Measurements from ENCODE around the gene PRC1. TPM values are rescaled to one million over a fixed set of nuclear protein-coding genes. Genes with fewer than 3 reads are reported as not detected.
A peak's percentile ranks its signal among the peaks of the same experiment; 100 is the strongest.

PRC1 gene, protein sequence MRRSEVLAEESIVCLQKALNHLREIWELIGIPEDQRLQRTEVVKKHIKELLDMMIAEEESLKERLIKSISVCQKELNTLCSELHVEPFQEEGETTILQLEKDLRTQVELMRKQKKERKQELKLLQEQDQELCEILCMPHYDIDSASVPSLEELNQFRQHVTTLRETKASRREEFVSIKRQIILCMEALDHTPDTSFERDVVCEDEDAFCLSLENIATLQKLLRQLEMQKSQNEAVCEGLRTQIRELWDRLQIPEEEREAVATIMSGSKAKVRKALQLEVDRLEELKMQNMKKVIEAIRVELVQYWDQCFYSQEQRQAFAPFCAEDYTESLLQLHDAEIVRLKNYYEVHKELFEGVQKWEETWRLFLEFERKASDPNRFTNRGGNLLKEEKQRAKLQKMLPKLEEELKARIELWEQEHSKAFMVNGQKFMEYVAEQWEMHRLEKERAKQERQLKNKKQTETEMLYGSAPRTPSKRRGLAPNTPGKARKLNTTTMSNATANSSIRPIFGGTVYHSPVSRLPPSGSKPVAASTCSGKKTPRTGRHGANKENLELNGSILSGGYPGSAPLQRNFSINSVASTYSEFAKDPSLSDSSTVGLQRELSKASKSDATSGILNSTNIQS
- 100 to 1,000 TPM; 173 TPM for total RNA-seq

GRCh38 chr15:90994417-90995311, at the start of gene PRC1:
Gene PRC1, minus strand, starts transcription at chr15:90994535. Its CDS starts 118 bp downstream, at chr15:90994417.
- peak; percentile 99 for DNase-seq
- H3K9me3 Mint-ChIP-seq: no peaks in the 10 kb centered on the region
- H3K27ac Mint-ChIP-seq: peak within 1 kb of the TSS; percentile 98
- no peaks in the 10 kb centered on the region for H3K27me3 Mint-ChIP-seq (ENCODE audit: low read depth)
- peaks cover 31% of the 10 kb centered on the region for H3K36me3 Mint-ChIP-seq (ENCODE audit: low read depth)
- peaks cover 24% of the 10 kb centered on the region for H3K4me1 Mint-ChIP-seq (ENCODE audit: low read depth)
- CTCF ChIA-PET: interaction anchor here (0.6 to 1.0 kb wide), 3 partner anchors 37 to 252 kb away, joined by 3 to 4 read pairs (median 3); no protein-coding TSS in a partner anchor
- intact Hi-C loops (cut with micrococcal nuclease): loop anchor here (1.0 kb wide), 5 partner anchors 28 to 91 kb away; partner anchors contain the start of genes MAN2A2, UNC45A and VPS33B
- H3K4me3 Mint-ChIP-seq: peak within 1 kb of the TSS; percentile 100

GRCh38 chr15:91043202-91043874, 49.0 kb upstream of the PRC1 start:
- no peak for DNase-seq
- Mint-ChIP-seq H3K9me3 (no peaks in the 10 kb centered on the region), H3K36me3 (ENCODE audit: low read depth) (no peaks in the 10 kb centered on the region), H3K27me3 (ENCODE audit: low read depth) (no peaks in the 10 kb centered on the region), H3K27ac (no peak overlapping the region), H3K4me3 (no peak overlapping the region), H3K4me1 (ENCODE audit: low read depth) (peaks cover 11% of the 10 kb centered on the region)
- CTCF ChIA-PET: interaction anchor here (0.6 to 1.7 kb wide), 3 partner anchors 10 to 107 kb away, joined by 3 to 5 read pairs (median 4); no protein-coding TSS in a partner anchor
- intact Hi-C loops (cut with micrococcal nuclease): no loop called here

DNA sequence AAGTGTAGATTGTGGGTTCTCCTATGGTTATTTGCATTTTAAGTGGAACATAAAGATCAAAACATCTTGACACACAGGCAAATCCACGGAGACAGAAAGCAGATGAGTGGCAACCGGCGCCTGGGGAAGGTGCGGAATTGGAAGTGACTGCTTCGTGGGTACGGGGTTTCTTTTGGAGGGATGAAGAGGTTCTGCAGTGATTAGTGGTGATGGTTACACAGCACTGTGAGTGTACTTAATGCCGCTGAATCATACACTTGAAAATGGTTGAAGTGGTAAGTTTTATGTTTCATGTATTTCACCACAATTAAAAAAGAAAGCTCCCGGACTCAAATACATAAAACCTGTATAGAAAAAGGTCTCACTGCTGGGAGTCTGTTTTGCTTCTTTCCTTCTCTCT, 46.5 kb upstream of the PRC1 start:
- no peak for DNase-seq
- Mint-ChIP-seq H3K9me3 (no peaks in the 10 kb centered on the region), H3K4me1 (ENCODE audit: low read depth) (no peaks in the 10 kb centered on the region), H3K27me3 (ENCODE audit: low read depth) (no peaks in the 10 kb centered on the region), H3K27ac (no peak overlapping the region), H3K4me3 (no peak overlapping the region), H3K36me3 (ENCODE audit: low read depth) (no peaks in the 10 kb centered on the region)
- intact Hi-C loops (cut with micrococcal nuclease): no loop called here
- CTCF ChIA-PET: no interaction called here

- Mint-ChIP-seq H3K4me1 (ENCODE audit: low read depth) (no peaks in the 10 kb centered on the region), H3K27ac (no peak overlapping the region), H3K9me3 (no peaks in the 10 kb centered on the region), H3K36me3 (ENCODE audit: low read depth) (no peaks in the 10 kb centered on the region), H3K4me3 (no peak overlapping the region), H3K27me3 (ENCODE audit: low read depth) (no peaks in the 10 kb centered on the region)
- CTCF ChIA-PET: no interaction called here
- intact Hi-C loops (cut with micrococcal nuclease): no loop called here
- no peak for DNase-seq
Measured at GRCh38 chr15:91039996-91040395, 45.7 kb upstream of the PRC1 start.

DNA sequence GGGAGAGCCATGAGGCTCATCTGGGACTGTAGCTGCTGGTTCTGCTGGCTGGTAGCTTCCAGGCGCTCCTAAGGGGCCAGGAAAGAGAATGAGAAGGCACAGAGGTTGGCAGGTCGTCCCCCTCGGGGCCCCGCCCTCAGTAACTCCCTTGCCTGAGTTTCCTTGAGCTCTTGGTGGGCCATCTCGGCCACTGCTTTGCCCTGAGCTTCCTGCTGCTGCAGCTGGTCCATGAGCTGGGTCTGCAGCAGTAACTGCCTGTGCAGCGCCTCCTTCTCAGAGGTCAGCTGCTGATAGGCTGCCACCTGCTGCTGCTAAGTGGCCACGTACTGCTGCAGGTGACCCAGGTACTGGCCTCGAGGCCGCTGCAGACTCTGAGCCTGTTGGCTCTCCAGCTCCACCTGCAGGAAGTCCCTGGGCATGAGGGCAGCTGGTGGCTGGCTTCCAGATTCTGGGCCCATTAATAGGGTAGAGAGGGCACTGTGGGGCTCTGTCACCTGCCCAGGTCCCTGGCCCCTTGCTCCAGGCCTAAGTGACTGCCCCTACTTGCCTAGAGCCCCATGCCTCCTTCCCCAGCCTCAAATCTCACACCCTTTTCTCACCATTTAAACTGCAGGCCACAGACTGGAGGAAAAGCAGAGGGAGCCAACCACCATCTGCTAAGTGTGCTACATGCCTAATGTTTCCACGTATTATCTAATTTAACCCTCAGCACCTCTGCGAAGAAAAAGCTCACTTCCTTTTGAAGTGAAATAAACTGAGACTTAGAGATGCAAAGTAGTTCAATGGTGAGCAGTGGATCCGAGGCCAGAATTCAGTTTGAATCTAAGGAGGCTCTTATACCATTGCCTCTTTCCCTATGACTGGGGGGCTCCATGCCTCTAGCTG, 38.8 kb upstream of the PRC1 start:
- Mint-ChIP-seq H3K4me1 (ENCODE audit: low read depth) (no peaks in the 10 kb centered on the region), H3K27ac (no peak overlapping the region), H3K9me3 (no peaks in the 10 kb centered on the region), H3K27me3 (ENCODE audit: low read depth) (no peaks in the 10 kb centered on the region), H3K36me3 (ENCODE audit: low read depth) (no peaks in the 10 kb centered on the region), H3K4me3 (no peak overlapping the region)
- intact Hi-C loops (cut with micrococcal nuclease): loop anchor here (1.0 kb wide), 2 partner anchors 39 to 77 kb away; partner anchors contain the start of gene PRC1
- CTCF ChIA-PET: interaction anchor here (0.7 to 3.8 kb wide), 17 partner anchors 9 to 221 kb away, joined by 3 to 24 read pairs (median 4); partner anchors contain the start of genes HDDC3, RCCD1, UNC45A and VPS33B
- DNase-seq: peak; percentile 79

GRCh38 chr15:91031796-91032195, 37.5 kb upstream of the PRC1 start:
- H3K27ac Mint-ChIP-seq: no peak overlapping the region
- no peak for DNase-seq
- no peaks in the 10 kb centered on the region for H3K4me1 Mint-ChIP-seq (ENCODE audit: low read depth)
- intact Hi-C loops (cut with micrococcal nuclease): no loop called here
- no peaks in the 10 kb centered on the region for H3K9me3 Mint-ChIP-seq
- H3K4me3 Mint-ChIP-seq: no peak overlapping the region
- H3K27me3 Mint-ChIP-seq (ENCODE audit: low read depth): no peaks in the 10 kb centered on the region
- H3K36me3 Mint-ChIP-seq (ENCODE audit: low read depth): no peaks in the 10 kb centered on the region
- CTCF ChIA-PET: interaction anchor here (1.1 to 2.6 kb wide), 3 partner anchors 18 to 75 kb away, joined by 3 to 24 read pairs (median 14); no protein-coding TSS in a partner anchor

- CTCF ChIA-PET: interaction anchor here (0.7 to 1.5 kb wide), 4 partner anchors 43 to 245 kb away, joined by 3 to 4 read pairs (median 3); no protein-coding TSS in a partner anchor
- H3K27ac Mint-ChIP-seq: no peak overlapping the region
Measured at GRCh38 chr15:91027677-91028076, 33.3 kb upstream of the PRC1 start.

GRCh38 chr15:91023720-91024119, 29.4 kb upstream of the PRC1 start:
- Mint-ChIP-seq H3K4me1 (ENCODE audit: low read depth) (peaks cover 24% of the 10 kb centered on the region), H3K27ac (no peak overlapping the region), H3K36me3 (ENCODE audit: low read depth) (no peaks in the 10 kb centered on the region), H3K9me3 (no peaks in the 10 kb centered on the region), H3K4me3 (peak overlapping the region; percentile 19), H3K27me3 (ENCODE audit: low read depth) (no peaks in the 10 kb centered on the region)
- no peak for DNase-seq
- intact Hi-C loops (cut with micrococcal nuclease): loop anchor here (5.0 kb wide), 1 partner anchor 121 kb away; the partner anchor contains the start of gene MAN2A2
- CTCF ChIA-PET: interaction anchor here (0.7 kb wide), 1 partner anchor 68 kb away, joined by 3 read pairs; no protein-coding TSS in a partner anchor

More at GRCh38 chr15:91027677-91028076, 33.3 kb upstream of the PRC1 start:
- H3K36me3 Mint-ChIP-seq (ENCODE audit: low read depth): no peaks in the 10 kb centered on the region
- no peaks in the 10 kb centered on the region for H3K9me3 Mint-ChIP-seq
- no peak for DNase-seq
- H3K4me3 Mint-ChIP-seq: no peak overlapping the region
- H3K4me1 Mint-ChIP-seq (ENCODE audit: low read depth): peaks cover 5% of the 10 kb centered on the region
- no peaks in the 10 kb centered on the region for H3K27me3 Mint-ChIP-seq (ENCODE audit: low read depth)
- intact Hi-C loops (cut with micrococcal nuclease): no loop called here

GRCh38 chr15:91022832-91023129, 28.4 kb upstream of the PRC1 start:
- Mint-ChIP-seq H3K4me3 (peak overlapping the region; percentile 87), H3K9me3 (no peaks in the 10 kb centered on the region), H3K4me1 (ENCODE audit: low read depth) (peaks cover 32% of the 10 kb centered on the region), H3K27ac (peak overlapping the region; percentile 89), H3K36me3 (ENCODE audit: low read depth) (no peaks in the 10 kb centered on the region), H3K27me3 (ENCODE audit: low read depth) (no peaks in the 10 kb centered on the region)
- intact Hi-C loops (cut with micrococcal nuclease): loop anchor here (1.0 to 5.0 kb wide), 4 partner anchors 28 to 249 kb away; partner anchors contain the start of genes MAN2A2 and PRC1
- no peak for DNase-seq
- CTCF ChIA-PET: interaction anchor here (0.6 to 2.1 kb wide), 2 partner anchors 8 to 11 kb away, joined by 5 to 12 read pairs; no protein-coding TSS in a partner anchor

DNA sequence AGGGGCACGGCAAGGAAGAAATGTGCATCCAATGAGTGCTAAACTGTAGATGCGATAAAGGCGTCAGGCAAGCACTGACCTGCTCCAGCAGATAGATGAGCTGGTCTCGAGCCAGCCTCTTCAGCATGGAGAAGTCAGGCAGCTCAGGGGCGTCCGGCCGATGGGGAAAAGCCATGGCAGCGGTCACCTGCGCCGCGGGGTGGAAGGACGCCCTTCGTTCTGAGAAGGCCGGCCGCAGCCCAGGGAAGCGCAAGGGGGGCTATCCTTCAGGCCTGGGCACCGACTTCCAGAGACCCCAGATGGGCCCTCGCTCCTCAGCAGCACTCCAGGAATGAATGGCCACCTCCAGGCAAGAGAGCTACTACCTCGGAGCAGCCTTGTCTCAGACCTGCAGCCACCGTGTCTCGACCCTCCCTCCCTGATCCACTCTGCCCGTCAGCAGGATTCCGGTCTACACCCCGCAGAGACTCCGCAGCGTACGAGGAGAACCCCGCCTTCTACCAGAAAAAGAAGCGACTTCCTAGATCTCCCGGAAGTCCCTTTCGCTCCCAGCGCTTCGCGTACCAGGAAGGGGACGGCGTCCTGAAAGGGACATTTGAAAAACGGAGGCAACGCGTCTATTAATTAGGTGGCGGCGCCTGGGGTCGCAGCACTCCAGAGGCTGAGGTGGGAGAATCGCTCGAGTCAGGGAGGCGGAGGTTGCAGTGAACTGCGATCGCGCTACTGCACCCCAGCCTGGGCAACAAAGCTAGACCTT, 27.9 kb upstream of the PRC1 start, which contains the start of gene VPS33B:
Gene VPS33B (minus strand): TSS at position 520 of the 757 bp plus-strand sequence. CDS start 345 bp downstream, at position 175.
- peak; percentile 88 for DNase-seq
- peak within 1 kb of the TSS; percentile 87 for H3K4me3 Mint-ChIP-seq
- CTCF ChIA-PET: interaction anchor here (1.1 to 2.1 kb wide), 4 partner anchors 11 to 224 kb away, joined by 3 to 12 read pairs (median 4); partner anchors contain the start of gene HDDC3
- peak within 1 kb of the TSS; percentile 89 for H3K27ac Mint-ChIP-seq
- H3K36me3 Mint-ChIP-seq (ENCODE audit: low read depth): no peaks in the 10 kb centered on the region
- H3K9me3 Mint-ChIP-seq: no peaks in the 10 kb centered on the region
- peaks cover 34% of the 10 kb centered on the region for H3K4me1 Mint-ChIP-seq (ENCODE audit: low read depth)
- H3K27me3 Mint-ChIP-seq (ENCODE audit: low read depth): no peaks in the 10 kb centered on the region
- intact Hi-C loops (cut with micrococcal nuclease): loop anchor here (1.0 to 5.0 kb wide), 4 partner anchors 28 to 249 kb away; partner anchors contain the start of genes MAN2A2 and PRC1

All from activated naive CD4-positive, alpha-beta T cell treated with anti-CD3 and anti-CD28 coated beads for 36 hours (primary cell).